ENCODE measurements around the gene COL25A1.
"Not testable (repeated sequence)": the region's sequence is repeated elsewhere in the genome, so short reads cannot be mapped to it uniquely, and the experiment has no call there.

Gene COL25A1

DNA sequence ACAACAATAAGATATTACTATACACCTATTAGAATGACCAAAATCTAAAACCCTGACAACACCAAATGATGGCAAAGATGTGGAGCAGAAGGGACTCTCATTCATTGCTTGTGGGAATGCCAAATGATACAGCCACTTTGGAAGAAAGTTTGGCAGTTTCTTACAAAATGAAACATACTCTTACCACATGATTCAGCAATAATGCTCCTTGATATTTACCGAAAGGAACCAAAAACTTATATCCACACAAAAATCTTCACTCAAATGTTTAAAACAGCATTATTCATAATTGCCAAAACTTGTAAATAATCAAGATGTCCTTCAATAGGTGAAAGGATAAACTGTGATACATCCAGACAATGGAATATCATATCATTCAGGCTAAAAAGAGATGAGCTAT is 180.9 kb downstream of the COL25A1 start:
- no peak for DNase-seq (ENCODE audit: low spot score)

DNA sequence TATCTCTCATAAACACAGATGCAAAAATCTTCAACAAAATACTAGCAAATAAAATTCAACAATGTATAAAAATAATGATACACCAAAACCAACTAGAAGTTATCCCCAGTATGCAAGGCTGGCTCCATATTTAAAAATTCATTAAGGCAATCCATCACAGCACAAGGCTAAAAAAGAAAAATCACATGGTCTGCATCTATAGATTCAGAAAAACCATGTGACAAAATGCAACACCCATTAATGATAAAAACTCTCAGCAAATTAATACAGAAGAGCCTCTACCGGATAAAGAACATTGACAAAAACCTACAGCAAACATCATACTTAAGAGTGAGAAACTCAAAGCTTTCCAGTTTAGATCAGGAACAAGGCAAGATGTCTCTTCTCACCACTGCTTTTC is 182.6 kb downstream of the COL25A1 start:
- no peak for DNase-seq (ENCODE audit: low spot score)

DNA sequence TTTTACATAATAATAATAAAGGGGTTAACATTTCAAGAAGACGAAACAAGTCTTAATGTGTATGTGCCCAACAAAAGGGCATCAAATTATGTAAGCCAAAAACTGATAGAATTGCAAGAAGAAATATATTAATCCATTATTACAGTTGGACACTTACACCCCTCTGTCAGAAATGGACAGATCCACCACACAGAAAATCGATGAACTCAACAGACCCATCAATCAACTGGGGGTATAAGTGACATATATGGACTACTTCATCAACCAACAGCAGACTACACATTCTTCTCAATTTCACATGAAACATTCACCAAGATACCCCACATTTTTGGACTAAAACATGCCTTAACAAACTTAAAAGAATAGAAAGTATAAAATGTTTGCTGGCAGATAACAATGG is 183.8 kb downstream of the COL25A1 start:
- no peak for DNase-seq (ENCODE audit: low spot score)

DNA sequence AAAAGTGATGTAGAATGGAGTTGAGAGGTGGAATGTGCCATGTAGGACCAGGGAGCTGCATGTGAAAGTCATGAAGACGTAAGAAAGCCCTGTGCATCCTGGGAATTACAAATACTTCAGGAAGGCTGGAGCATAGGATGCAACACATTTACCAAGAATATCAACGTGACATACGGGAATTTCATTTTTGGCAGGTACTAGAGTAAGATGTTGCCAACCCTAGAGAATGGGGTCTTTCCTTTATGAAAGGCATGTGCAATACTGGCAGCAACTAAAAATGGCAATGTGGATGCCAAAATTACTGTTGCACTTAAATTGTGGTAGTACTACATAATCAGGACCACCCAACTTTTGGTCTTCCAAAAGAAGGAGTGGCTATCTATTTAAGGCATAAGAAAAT is 188.0 kb downstream of the COL25A1 start:
- DNase-seq (ENCODE audit: low spot score): no peak

DNA sequence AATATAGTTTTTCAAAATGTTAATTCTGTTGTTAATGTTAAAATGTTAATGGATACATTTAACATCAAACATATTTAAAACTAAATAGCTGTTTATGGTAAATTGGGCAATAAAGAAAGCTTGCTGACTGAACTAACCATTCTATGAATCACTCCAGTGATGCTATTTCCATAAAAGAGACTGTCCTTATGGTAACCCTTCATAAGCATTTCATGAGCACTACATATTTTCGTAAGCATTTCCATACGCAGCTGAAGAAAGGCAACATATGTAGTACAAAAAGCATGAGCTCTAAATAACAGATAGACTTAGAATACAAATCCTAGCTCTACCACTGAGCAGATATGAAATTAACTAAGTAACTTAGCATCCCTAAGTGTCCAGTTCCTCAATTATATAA is 188.9 kb downstream of the COL25A1 start:
- DNase-seq (ENCODE audit: low spot score): no peak

DNA sequence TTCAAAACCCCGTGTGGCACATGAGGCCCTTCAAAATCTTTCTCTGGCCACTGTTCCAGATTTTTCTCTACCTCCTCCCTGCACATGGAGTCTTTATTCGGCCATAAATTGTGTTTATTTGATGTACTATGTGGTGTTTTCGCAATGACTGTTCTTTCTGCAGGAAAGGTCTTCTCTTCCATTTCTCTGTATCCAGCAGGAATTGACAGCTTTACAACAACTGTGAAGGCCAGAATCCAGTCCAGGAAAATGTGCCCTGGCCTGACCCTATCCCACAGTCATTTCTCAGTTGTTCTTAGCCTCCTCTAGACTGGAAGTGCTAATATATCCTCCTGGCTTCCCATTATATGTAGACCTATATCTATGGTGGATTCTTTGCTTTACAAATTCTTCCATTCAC is 191.4 kb downstream of the COL25A1 start:
- no peak for DNase-seq (ENCODE audit: low spot score)

DNA sequence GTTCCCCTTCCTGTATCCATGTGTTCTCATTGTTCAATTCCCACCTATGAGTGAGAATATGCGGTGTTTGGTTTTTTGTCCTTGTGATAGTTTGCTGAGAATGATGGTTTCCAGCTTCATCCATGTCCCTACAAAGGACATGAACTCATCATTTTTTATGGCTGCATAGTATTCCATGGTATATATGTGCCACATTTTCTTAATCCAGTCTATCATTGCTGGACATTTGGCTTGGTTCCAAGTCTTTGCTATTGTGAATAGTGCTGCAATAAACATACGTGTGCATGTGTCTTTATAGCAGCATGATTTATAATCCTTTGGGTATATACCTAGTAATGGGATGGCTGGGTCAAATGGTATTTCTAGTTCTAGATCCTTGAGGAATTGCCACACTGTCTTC is 194.2 kb downstream of the COL25A1 start:
- not testable (repeated sequence) for DNase-seq (ENCODE audit: low spot score)

DNA sequence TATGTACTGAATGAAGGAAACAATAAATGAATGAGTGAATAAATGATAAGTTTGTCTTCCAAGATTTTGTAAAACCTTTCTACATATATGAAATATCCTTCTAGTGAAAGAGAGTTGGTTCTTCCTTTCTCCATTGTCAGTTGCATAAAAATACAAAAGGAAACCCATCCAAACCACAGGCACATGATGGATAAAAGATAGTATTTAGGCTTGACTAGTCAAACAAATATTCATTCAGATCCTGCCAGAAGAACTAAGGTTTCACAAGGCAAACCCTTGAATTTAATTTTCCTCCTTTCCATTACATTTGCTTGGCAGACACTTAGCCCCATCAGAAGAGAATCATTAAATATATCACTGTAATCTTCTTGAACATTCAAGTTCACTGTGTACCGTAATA is 208.4 kb downstream of the COL25A1 start:
- DNase-seq (ENCODE audit: low spot score): no peak

DNA sequence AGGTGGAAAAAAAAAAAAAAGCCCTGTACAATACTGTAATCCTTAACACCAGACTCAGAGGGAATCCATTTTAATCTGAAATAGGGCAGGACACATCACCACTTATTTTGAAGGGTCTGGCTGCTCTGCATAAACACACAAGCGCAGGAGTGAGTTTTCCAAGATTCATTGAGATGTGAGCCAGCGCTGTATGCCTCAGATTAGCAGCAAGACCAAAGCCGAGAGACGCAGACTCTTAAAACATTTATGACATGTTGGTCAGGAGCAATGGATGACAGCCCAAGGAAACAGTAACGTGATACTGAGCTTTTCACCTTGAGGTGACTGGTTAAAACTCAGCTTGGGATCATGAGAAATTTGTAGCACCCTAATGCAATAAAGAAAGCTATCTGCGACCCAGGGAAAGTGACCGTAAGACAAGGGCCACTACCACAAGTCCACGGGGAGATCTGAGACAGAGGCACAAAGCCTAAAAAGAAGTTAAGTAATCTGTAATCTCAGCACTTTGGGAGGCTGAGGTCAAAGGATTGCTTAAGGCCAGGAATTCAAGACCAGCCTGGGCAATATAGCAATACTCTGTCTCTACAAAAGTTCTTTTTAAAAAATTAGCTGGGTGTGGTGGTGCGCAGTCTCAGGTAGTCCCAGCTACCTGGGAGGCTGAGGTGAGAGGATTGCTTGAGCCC is 210.6 kb downstream of the COL25A1 start:
- DNase-seq (ENCODE audit: low spot score): no peak

DNA sequence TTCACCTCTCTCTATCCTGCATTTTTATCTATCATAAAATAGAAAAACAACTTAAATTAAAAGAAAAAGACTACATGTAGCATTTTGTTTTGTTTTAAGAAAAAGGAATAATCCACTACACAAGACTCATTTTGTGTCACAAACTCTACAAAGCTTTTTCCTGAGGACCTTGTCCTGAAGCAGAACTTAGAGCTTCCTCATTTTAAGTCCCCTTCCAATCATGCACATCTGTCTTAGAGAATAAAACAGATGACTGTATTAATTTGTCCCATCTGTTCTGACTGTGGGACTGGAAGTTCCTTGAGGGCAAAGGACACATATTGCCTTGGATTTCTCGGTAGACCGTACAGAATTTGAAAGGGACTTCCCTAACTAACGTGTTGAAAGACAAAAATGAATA is 218.5 kb downstream of the COL25A1 start:
- no peak for DNase-seq (ENCODE audit: low spot score)

DNA sequence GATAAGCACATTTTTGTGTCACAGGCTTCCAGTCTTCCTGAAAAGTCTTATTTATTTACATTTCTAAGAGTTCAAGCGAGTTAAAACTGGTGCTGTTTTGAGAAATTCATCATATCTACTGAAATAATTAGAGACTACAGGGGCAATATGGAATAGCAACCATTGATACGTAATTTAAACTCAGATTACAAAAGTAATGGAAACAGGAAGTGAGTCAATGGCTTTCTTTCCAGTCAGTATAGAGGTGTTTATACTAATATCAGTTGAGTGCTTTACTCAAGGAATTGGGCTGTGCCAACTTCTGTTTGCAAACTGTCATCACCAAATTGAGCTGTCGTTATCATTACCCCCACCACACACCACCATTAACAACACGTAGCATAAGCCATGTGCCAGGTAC is 222.7 kb downstream of the COL25A1 start:
- no peak for DNase-seq (ENCODE audit: low spot score)

DNA sequence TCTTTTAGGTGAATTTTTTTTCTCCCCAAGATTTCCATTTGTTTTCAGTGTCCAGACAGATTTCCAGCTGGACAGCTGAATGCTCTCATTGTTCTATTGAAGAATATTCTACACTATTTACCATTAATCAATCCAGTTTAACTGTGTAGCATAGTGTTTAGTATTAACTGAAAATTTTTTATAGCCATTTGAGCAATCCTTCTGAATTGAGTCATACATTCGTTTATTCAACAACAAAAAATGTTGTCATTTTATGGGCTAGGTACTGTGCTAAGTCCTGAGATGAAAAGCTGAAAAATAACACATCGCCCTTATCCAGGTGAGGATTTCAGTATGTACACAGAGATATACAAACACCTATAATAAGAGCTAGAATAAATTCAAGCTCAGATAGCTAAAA is 223.3 kb downstream of the COL25A1 start:
- DNase-seq (ENCODE audit: low spot score): no peak

DNA sequence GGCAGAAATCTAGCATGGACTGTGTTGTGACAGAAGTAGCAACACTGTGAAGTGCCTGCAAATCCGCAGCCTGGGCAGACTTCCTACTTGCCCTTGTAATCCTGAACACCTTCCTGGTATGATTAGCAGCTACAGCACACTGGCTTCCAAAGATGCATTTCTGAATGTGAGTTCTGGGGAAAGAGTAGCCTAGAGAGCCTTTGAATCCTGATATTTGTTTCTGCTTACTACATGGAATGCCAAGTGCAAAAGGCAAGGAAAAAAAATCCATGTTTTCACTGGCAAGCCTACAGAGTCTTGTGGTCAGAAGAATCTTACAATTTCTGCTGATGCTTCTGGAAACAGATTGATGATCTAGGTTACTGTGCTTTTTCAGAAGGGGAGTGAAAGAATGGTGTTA is 223.7 kb downstream of the COL25A1 start:
- DNase-seq (ENCODE audit: low spot score): no peak

DNA sequence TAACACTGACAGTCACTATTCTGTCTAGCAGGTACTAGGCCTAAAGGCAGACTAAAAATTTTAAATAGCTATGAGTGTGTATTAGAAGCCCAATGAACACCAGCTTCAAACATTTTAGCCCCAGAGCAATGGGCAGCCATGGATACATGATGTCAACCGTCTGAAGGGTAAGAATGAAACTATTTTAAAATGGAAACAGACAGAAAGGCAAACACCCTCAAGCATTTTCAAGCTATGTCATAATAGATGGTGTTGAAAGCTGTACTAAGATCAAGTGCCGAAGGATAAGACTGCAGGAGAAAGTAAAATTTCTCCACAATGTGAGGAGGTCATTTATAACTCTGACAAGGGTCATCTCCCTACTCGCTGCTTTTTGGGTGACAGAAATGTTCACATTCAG is 225.0 kb downstream of the COL25A1 start:
- no peak for DNase-seq (ENCODE audit: low spot score)

DNA sequence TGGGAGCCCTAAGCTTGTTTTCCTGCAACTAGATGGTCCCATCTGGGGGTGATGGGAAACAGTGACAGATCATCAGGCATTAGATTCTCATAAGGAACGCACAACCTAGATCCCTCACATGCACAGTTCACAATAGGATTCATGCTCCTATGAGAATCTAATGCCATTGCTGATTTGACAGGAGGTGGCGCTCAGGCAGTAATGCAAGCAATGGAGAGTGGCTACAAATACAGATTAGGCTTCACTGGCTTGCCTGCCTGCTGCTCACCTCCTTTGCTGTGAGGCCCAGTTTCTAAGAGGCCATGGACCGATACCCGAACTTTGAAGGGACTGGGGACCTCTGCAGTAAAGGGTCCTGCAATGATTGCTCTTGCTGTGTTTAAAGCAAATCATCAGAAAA is 225.7 kb downstream of the COL25A1 start:
- DNase-seq (ENCODE audit: low spot score): not testable (repeated sequence)

DNA sequence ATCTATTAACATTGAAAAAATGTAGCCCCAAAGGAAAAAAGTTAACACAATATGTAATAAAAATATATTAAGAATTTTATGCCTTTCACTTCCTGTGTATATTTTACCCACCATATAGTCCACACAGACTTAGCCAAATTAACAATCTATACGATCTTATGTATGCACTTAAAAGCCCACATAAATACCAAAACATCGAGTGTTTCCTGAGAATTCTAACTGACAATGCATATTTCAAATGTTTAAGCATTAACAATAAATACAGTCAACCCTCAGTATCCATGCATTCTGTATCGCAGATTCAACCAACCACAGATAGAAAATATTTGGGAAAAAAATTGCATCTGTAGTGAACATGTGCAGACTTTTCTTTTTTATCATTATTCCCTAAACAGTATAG is 226.8 kb downstream of the COL25A1 start:
- no peak for DNase-seq (ENCODE audit: low spot score)

DNA sequence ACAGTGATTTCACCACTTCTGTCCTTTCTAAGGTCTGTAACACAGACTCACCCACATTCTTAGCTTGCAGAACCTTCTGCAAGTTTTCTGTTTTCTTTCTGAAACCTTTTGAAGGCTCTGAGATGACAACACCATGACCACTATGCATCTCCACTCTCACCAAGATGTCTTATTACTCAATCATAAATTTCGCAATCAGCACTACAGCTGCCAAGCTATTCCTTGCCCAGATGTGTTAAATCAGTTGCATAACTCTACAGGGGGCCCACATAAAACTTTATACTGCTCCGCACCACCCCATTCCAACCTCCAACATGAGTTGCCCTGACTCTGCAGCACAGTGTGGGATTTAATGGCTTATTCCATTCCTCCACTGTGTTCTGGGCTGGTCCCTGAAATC is 229.9 kb downstream of the COL25A1 start:
- DNase-seq (ENCODE audit: low spot score): no peak

DNA sequence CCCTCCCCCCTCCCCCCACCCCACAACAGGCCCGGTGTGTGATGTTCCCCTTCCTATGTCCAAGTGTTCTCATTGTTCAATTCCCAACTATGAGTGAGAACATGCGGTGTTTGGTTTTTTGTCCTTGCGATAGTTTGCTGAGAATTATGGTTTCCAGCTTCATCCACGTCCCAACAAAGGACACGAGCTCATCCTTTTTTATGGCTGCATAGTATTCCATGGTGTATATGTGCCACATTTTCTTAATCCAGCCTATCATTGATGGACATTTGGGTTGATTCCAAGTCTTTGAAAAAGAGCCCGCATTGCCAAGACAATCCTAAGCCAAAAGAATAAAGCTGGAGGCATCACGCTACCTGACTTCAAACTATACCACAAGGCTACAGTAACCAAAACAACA is 231.8 kb downstream of the COL25A1 start:
- not testable (repeated sequence) for DNase-seq (ENCODE audit: low spot score)

DNA sequence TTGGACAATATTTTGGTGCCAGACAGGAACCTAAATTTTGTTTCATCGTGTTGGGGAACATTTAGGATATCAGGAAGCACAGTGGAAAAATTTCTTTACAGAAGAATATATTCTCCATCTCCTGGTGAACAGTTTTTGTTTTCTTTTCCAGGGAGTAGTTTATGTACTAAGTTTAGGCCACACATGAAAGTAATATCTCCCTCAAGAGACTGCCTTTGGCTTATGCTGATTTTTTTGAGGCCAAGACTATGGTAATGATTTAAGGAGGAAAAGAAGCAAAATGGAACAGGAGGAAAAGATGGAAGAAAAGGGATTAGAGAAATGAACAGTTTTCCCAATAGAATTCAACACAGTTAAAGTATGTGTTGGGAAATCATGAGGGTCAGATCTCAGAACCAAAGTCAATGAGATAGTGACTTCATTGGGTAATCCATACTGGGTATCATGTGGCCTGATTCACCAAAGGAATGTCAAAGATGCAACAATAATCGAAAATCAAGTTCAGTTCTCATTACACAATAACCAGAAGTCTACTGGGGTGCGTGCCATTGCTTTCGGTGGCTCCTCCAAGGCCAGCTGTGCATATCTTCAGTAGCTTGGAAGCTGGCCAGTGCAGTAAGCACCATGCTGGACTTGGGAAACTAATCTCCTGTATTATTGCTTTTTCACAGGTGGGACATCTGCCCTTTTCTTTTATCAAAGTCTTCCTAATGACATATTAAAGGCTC is 234.8 kb downstream of the COL25A1 start:
- DNase-seq (ENCODE audit: low spot score): no peak

DNA sequence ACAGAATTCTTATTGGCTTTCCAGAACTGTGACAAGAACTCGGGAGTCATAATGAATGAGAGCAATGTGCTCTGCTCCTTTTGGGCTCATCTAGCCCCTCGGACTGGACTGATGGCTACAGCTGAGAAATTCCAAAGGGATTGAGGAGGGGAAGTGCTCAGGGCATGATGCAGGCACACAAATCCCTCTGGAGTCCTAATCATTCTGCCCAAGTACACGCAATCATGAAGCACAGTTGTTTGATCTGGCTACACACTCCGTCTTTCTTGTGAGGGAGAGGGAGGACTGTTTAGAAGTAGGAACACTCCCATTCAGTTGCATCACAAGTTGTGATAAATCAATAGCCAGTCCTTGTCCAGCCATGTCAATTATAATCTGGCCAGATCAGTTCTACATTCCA is 237.5 kb downstream of the COL25A1 start:
- no peak for DNase-seq (ENCODE audit: low spot score)

DNA sequence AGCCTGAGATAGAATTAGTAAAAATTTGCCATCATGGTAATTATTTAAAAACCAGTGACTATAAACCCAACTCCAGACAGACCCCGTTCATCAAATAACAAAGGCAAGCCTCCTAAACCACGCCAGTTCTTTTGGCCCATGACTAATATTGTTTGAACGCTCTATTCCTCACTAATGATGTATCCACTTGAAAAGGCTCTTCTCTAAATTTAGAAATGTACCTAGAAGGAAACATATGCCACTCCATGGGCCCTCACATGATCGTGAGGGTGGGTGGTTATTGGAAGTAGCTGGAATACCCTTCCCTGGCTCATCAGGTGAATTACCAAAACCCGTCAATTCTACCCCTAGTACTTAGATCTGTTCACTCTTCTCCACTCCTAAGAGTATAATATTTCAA is 249.2 kb downstream of the COL25A1 start:
- DNase-seq (ENCODE audit: low spot score): no peak

DNA sequence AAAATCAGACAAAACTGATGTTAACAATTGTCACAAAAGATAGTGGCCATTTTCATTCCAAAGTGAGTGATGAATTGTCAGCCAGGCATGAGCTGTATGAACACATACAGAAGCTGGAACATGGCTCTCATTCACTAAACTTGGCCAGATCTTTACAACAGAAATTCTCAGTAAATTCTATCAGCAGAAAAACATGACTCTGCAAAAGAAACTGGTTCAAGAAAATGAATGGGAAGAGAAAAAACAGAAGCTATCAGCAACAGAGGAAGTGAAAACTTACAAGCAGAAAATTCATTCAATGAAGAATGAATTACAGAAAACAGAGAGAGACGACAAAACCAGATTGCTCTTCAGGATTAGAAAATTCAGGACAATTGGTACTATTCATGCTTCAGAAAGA is 249.6 kb downstream of the COL25A1 start:
- DNase-seq (ENCODE audit: low spot score): no peak

DNA sequence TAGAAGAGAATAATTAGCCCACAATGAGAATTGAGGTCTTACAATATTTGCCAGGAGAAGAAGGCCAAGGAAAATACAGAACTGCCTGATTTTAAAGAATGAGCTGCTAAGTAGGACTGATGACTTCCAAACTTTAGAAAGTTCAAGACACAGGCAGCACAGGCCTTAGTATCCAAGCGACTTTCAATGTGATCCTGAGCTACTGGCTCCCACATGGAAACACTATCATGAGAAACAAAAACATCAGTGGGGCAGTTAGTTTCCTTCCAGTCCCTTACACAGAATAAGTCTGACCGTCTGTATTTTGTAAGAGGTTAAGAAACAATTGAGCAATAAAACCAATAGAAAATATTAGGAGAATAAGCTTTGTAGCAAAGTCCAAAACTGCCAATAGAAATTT is 251.4 kb downstream of the COL25A1 start:
- DNase-seq (ENCODE audit: low spot score): no peak

DNA sequence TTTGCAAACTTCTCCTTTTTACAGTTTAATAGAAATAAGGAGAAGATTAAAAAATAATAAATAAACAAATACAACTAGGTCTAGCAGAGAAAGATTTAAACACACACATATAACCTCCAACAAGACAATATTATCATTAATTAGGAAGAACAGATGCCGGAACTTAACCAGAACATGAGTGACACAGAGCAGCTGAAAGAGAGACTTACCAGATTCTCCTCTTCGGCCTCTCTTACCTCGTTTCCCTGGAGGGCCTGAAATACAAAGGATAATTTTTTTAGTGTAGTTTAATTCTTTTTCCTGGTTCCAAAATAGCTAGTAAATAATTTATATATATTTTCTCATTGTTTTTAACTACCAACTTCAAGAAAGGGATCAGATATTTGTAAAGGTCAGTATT is 252.5 kb downstream of the COL25A1 start:
- DNase-seq (ENCODE audit: low spot score): no peak
